Caco-2 (cell line): ENCODE data around the gene HNF1B. TPM values are rescaled to one million over a fixed set of nuclear protein-coding genes. Genes with fewer than 3 reads are reported as not detected.

Experiments
- BruUV-seq: library from RNA; stranded (reverse); fragments of 400-500 nt; replicated peaks from 2 replicates; lab custom pipeline; 2021; lab: Mats Ljungman, UMichigan
- CTCF ChIA-PET: fragments of 300-600 bp; sonication (Branson Sonifier 250); formaldehyde crosslinking; loops from one replicate; lab custom pipeline; 2022; ENCODE audit warnings: antibody characterized with exemption; lab: Charles Lee
- POLR2A ChIA-PET: fragments of 300-600 bp; sonication (Branson Sonifier 250); formaldehyde crosslinking; loops from one replicate; lab custom pipeline; 2022; ENCODE audit warnings: antibody characterized with exemption; lab: Charles Lee
- DNase-seq, 2 experiments: peaks; one replicate each; pipeline versions ENCODE4 v3.0.0 to v3.0.0-alpha.2; 2020 to 2022
- H3K27me3 ChIP-seq: replicated peaks from 2 replicates; pipeline ENCODE4 v1.6.0; 2011; ENCODE audit warnings: low read length; ENCODE audit not compliant: control insufficient read depth, insufficient read depth
- H3K36me3 ChIP-seq: 2 replicates; pipeline ENCODE4 v1.5.1; 2011; ENCODE audit warnings: low read length; ENCODE audit not compliant: control insufficient read depth, insufficient read depth
- H3K4me1 ChIP-seq: fragments of 250-450 bp; sonication (Bioruptor Pico); 2 replicates; pipeline ENCODE4 v1.5.1; 2020; ENCODE audit warnings: mild to moderate bottlenecking
- H3K4me3 ChIP-seq: 2 replicates; pipeline ENCODE4 v1.5.1; 2011; ENCODE audit warnings: low read depth, mild to moderate bottlenecking, control low read depth, low read length
- H3K9me3 ChIP-seq: fragments of 250-450 bp; sonication (Bioruptor Pico); 2 replicates; pipeline ENCODE4 v1.5.1; 2020; ENCODE audit warnings: mild to moderate bottlenecking, moderate library complexity
- H3K27ac Mint-ChIP-seq: one replicate; pipeline ENCODE4 v1.8.0; 2022; ENCODE audit warnings: mixed read lengths; ENCODE audit not compliant: unreplicated experiment
- H3K27me3 Mint-ChIP-seq: one replicate; pipeline ENCODE4 v1.8.0; 2022; ENCODE audit warnings: mixed read lengths; ENCODE audit not compliant: insufficient read depth, unreplicated experiment
- H3K36me3 Mint-ChIP-seq: one replicate; pipeline ENCODE4 v1.8.0; 2022; ENCODE audit warnings: mild to moderate bottlenecking, mixed read lengths; ENCODE audit not compliant: insufficient read depth, unreplicated experiment
- H3K4me1 Mint-ChIP-seq: one replicate; pipeline ENCODE4 v1.8.0; 2022; ENCODE audit warnings: low read depth, mixed read lengths; ENCODE audit not compliant: unreplicated experiment
- H3K4me3 Mint-ChIP-seq: one replicate; pipeline ENCODE4 v1.8.0; 2022; ENCODE audit warnings: mild to moderate bottlenecking, moderate library complexity, mixed read lengths; ENCODE audit not compliant: unreplicated experiment
- H3K9me3 Mint-ChIP-seq: one replicate; pipeline ENCODE4 v1.8.0; 2022; ENCODE audit warnings: mixed read lengths; ENCODE audit not compliant: unreplicated experiment
- CTCF ChIP-seq, 2 experiments: fragments of 200-600 bp in 1 of 2; IDR thresholded peaks; 1 replicate in 1 of 2; 2 replicates in 1 of 2; pipeline versions ENCODE4 v1.5.1 to v1.8.0; 2011 to 2022; ENCODE audit warnings: antibody characterized with exemption in 1 of 2, control low read depth in 1 of 2, inconsistent platforms in 1 of 2, low read depth in 1 of 2, low read length in 1 of 2, mild to moderate bottlenecking in 1 of 2, moderate library complexity in 1 of 2; ENCODE audit not compliant: insufficient read depth in 1 of 2, severe bottlenecking in 1 of 2, unreplicated experiment in 1 of 2
- intact Hi-C: fragments of 100-400 bp; cut with micrococcal nuclease; formaldehyde crosslinking; loops from one replicate; pipeline ENCODE4 v1.10.0; 2022; ENCODE audit not compliant: unreplicated experiment
- total RNA-seq: library from RNA; stranded (reverse); gene quantifications from 2 replicates; pipeline ENCODE4 v1.2.3, GENCODE V29; 2022

HNF1B gene
- total RNA-seq, 1 experiment from 2014 or later, result 36.9 TPM

GRCh38 chr17:37744633-37744927, 279 bp downstream of the HNF1B start:
- peaks cover 21% of the 10 kb centered on the region for H3K4me1 ChIP-seq
- H3K27me3 ChIP-seq, result no peaks in the 10 kb centered on the region
- peak overlapping the region; percentile 100 for H3K27ac Mint-ChIP-seq
- no peaks in the 10 kb centered on the region for H3K27me3 Mint-ChIP-seq
- H3K36me3 Mint-ChIP-seq, result peaks cover 47% of the 10 kb centered on the region
- DNase-seq, result no peak
- ChIA-PET CTCF (interaction anchor here (0.6 to 2.5 kb wide), 8 partner anchors 21 to 136 kb away, joined by 3 to 29 read pairs (median 6); partner anchors contain the start of gene SYNRG), POLR2A (interaction anchor here (0.6 to 1.8 kb wide), 11 partner anchors 14 to 765 kb away, joined by 3 to 11 read pairs (median 4); partner anchors contain the start of gene SYNRG)
- H3K9me3 ChIP-seq, result no peaks in the 10 kb centered on the region
- no TSS peak for BruUV-seq
- H3K4me3 ChIP-seq, result peak overlapping the region; percentile 64
- peak overlapping the region; percentile 100 for H3K4me3 Mint-ChIP-seq
- no peaks in the 10 kb centered on the region for H3K9me3 Mint-ChIP-seq
- peaks cover 23% of the 10 kb centered on the region for H3K4me1 Mint-ChIP-seq
- intact Hi-C loops, result loop anchor here (2.0 kb wide), 2 partner anchors 26 to 86 kb away; no protein-coding TSS in a partner anchor
- no peak for TF ChIP-seq CTCF (IDR thresholded peaks at IDR 0.05; ENCODE audit: insufficient read depth in 1 of 2, low read depth in 1 of 2, low read length in 1 of 2, severe bottlenecking in 1 of 2, unreplicated experiment in 1 of 2)
- H3K36me3 ChIP-seq, result no peaks in the 10 kb centered on the region; the same call in 1 of the 2 replicates

GRCh38 chr17:37743875-37744632, 805 bp downstream of the HNF1B start:
- peak in 1 of 2 experiments; percentile 49 for TF ChIP-seq CTCF (IDR thresholded peaks at IDR 0.05; ENCODE audit: insufficient read depth in 1 of 2, low read depth in 1 of 2, low read length in 1 of 2, severe bottlenecking in 1 of 2, unreplicated experiment in 1 of 2)
- Mint-ChIP-seq H3K36me3 (peaks cover 50% of the 10 kb centered on the region), H3K4me3 (peak overlapping the region; percentile 100), H3K27me3 (no peaks in the 10 kb centered on the region), H3K9me3 (no peaks in the 10 kb centered on the region), H3K27ac (peak overlapping the region; percentile 100), H3K4me1 (peaks cover 27% of the 10 kb centered on the region)
- Histone ChIP-seq H3K27me3 (no peaks in the 10 kb centered on the region), H3K4me3 (peak overlapping the region; percentile 64), H3K4me1 (peaks cover 23% of the 10 kb centered on the region), H3K9me3 (no peaks in the 10 kb centered on the region), H3K36me3 (peaks cover under 1% of the 10 kb centered on the region)
- ChIA-PET POLR2A (interaction anchor here (0.6 to 1.8 kb wide), 12 partner anchors 15 to 765 kb away, joined by 3 to 11 read pairs (median 4); partner anchors contain the start of gene SYNRG), CTCF (interaction anchor here (0.6 to 2.5 kb wide), 8 partner anchors 22 to 135 kb away, joined by 3 to 29 read pairs (median 6); partner anchors contain the start of gene SYNRG)
- BruUV-seq, result no TSS peak
- intact Hi-C loops, result loop anchor here (1.0 to 2.0 kb wide), 3 partner anchors 27 to 94 kb away; no protein-coding TSS in a partner anchor
- peak; percentile 75 for DNase-seq

GRCh38 chr17:37743612-37743874, 1.3 kb downstream of the HNF1B start:
- DNase-seq, result peak; percentile 83 to 88
- no TSS peak for BruUV-seq
- TF ChIP-seq CTCF (IDR thresholded peaks at IDR 0.05; ENCODE audit: insufficient read depth in 1 of 2, low read depth in 1 of 2, low read length in 1 of 2, severe bottlenecking in 1 of 2, unreplicated experiment in 1 of 2), result no peak
- peaks cover 28% of the 10 kb centered on the region for H3K4me1 ChIP-seq
- Mint-ChIP-seq H3K4me3 (peak overlapping the region; percentile 100), H3K36me3 (peaks cover 49% of the 10 kb centered on the region), H3K27me3 (no peaks in the 10 kb centered on the region), H3K9me3 (no peaks in the 10 kb centered on the region), H3K27ac (peak overlapping the region; percentile 100), H3K4me1 (peaks cover 32% of the 10 kb centered on the region)
- peaks cover 2% of the 10 kb centered on the region for H3K36me3 ChIP-seq
- H3K27me3 ChIP-seq, result no peaks in the 10 kb centered on the region
- ChIA-PET POLR2A (interaction anchor here (0.8 kb wide), 1 partner anchor 27 kb away, joined by 5 read pairs; no protein-coding TSS in a partner anchor), CTCF (interaction anchor here (1.6 to 2.1 kb wide), 2 partner anchors 25 to 73 kb away, joined by 3 to 7 read pairs; no protein-coding TSS in a partner anchor)
- intact Hi-C loops, result loop anchor here (1.0 kb wide), 1 partner anchor 93 kb away; no protein-coding TSS in a partner anchor
- H3K9me3 ChIP-seq, result no peaks in the 10 kb centered on the region
- peak overlapping the region; percentile 64 for H3K4me3 ChIP-seq
